ENCODE data around the gene SLC25A23.

DNA sequence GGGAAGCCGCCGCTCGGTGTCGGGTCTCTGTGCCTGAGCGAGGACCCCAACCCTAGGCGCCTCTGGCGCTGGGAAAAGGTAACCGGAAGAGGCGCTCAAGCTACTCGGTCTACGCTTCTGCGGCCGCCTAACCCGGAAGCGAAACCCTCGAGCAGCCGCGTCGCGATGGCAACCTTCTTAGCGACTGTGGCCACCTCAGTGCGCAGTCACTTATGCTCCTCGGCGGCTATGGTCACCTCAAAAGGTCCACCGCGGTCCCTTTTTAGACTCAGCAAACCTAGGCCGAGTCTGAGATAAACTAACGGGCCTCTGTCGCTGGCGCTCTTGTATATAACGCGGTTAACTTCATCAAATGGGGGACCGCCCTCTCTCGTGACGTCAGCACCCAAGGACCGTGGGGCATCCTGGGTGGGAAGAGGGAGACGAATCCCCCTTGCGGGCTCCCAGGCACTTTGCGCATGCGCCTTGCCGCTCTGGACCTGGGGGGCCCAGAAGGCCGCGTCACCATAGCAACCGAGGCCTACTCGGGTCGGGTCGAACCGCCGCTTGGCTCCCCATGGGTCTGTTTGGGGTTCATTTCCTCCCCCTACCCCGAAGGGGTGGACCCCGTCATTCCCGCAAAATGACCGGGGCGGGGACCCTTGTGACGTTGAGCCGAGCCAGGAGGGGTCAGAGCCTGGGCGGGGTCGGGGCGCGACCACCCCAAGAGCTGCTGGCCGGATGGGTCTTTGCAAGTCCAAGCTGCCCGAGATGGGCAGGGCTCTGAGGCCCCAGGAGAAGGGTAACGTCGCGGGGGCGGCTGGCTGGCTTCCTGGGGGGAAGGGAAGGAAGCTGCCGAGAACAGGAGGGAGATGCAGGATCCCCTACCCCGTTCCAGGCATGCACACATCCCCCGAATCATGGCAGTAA is 66.3 kb downstream of the SLC25A23 start, which contains the start of gene GTF2F1:
- TF ChIP-seq POLR2A (IDR thresholded peaks at IDR 0.05) (peak in 1 of 2 donors; percentile 55), CTCF (IDR thresholded peaks at IDR 0.05) (peak in 2 of 4 experiments; percentile 2 to 24)

Data from uterus (tissue), 2 donors.